Keratinocyte (primary cell): Measurements from ENCODE around the gene FAM162A. TPM values are rescaled to one million over a fixed set of nuclear protein-coding genes. Genes with fewer than 3 reads are reported as not detected.

ENCODE experiments used
- DNase-seq: peaks from one replicate; pipeline ENCODE4 v3.0.0-alpha.2; 2011; ENCODE audit warnings: low read depth, missing footprints, low spot score
- FAIRE-seq: peaks from 2 replicates; lab custom pipeline; 2011; peaks lifted over from hg19 to GRCh38; lab: Jason Lieb, UNC
- H2AFZ ChIP-seq: 2 replicates; pipeline ENCODE4 v1.6.0; 2012; ENCODE audit warnings: low read length, control low read depth, inconsistent platforms; ENCODE audit not compliant: control insufficient read depth
- H3K27ac ChIP-seq: 2 replicates; pipeline ENCODE4 v1.5.1; 2011; ENCODE audit warnings: low read length; ENCODE audit not compliant: control insufficient read depth, insufficient read depth
- H3K27me3 ChIP-seq: 3 replicates; pipeline ENCODE4 v1.6.0; 2011; ENCODE audit warnings: low read length; ENCODE audit not compliant: control insufficient read depth, insufficient read depth; ENCODE audit errors: extremely low read depth
- H3K36me3 ChIP-seq, 2 experiments: 2 replicates in 1 of 2; 3 replicates in 1 of 2; pipeline ENCODE4 v1.5.1; 2011; ENCODE audit warnings: low read length in 2 of 2, mild to moderate bottlenecking in 1 of 2; ENCODE audit not compliant: control insufficient read depth in 2 of 2, insufficient read depth in 2 of 2; ENCODE audit errors: extremely low read depth in 1 of 2
- H3K4me1 ChIP-seq: 3 replicates; pipeline ENCODE4 v1.5.1; 2011; ENCODE audit warnings: low read length; ENCODE audit not compliant: control insufficient read depth, insufficient read depth; ENCODE audit errors: extremely low read depth
- H3K4me2 ChIP-seq: 3 replicates; pipeline ENCODE4 v1.6.0; 2011; ENCODE audit warnings: low read depth, low read length; ENCODE audit not compliant: control insufficient read depth, insufficient read depth; ENCODE audit errors: extremely low read depth
- H3K4me3 ChIP-seq, 3 experiments: fragments of 200-600 bp in 1 of 3; sonication (generic) in 1 of 3; 2 replicates in 2 of 3; 3 replicates in 1 of 3; pipeline ENCODE4 v1.5.1; 2011 to 2016; ENCODE audit warnings: low read length in 3 of 3, mild to moderate bottlenecking in 3 of 3, control low read depth in 2 of 3, inconsistent platforms in 1 of 3, low read depth in 1 of 3, mixed read lengths in 1 of 3, mixed run types in 1 of 3, moderate library complexity in 1 of 3; ENCODE audit not compliant: control insufficient read depth in 2 of 3, insufficient read depth in 2 of 3; ENCODE audit errors: extremely low read depth in 1 of 3
- H3K79me2 ChIP-seq: 2 replicates; pipeline ENCODE4 v1.6.0; 2012; ENCODE audit warnings: low read length; ENCODE audit not compliant: control insufficient read depth, insufficient read depth
- H3K9ac ChIP-seq: 3 replicates; pipeline ENCODE4 v1.6.0; 2011; ENCODE audit warnings: low read length; ENCODE audit not compliant: control insufficient read depth, insufficient read depth; ENCODE audit errors: extremely low read depth
- H3K9me1 ChIP-seq: 3 replicates; pipeline ENCODE4 v1.6.0; 2011; ENCODE audit warnings: low read length; ENCODE audit not compliant: control insufficient read depth, insufficient read depth; ENCODE audit errors: extremely low read depth
- H3K9me3 ChIP-seq: 2 replicates; pipeline ENCODE4 v1.5.1; 2012; ENCODE audit warnings: low read depth, low read length; ENCODE audit not compliant: control insufficient read depth
- H4K20me1 ChIP-seq: 3 replicates; pipeline ENCODE4 v1.6.0; 2011; ENCODE audit warnings: low read length; ENCODE audit not compliant: control insufficient read depth, insufficient read depth; ENCODE audit errors: extremely low read depth
- EZH2 ChIP-seq: IDR thresholded peaks from one replicate; pipeline ENCODE4 v1.6.1; 2012; ENCODE audit warnings: inconsistent platforms, mild to moderate bottlenecking, low read length, moderate library complexity
- dilution Hi-C: fragments of 300-500 bp; cut with MboI; formaldehyde crosslinking; loops from one replicate; pipeline ENCODE4 v1.7.0; 2020; ENCODE audit warnings: low sequenced_read_pairs; ENCODE audit not compliant: extremely low pct_ligation_motif_present
- polyA plus RNA-seq, 5 experiments: library from polyadenylated mRNA; depleted of rRNA in 3 of 5; stranded (reverse) in 3 of 5; stranded (forward) in 1 of 5; unstranded in 1 of 5; fragments of >200 nt; gene quantifications; 1 replicate in 1 of 5; 2 replicates in 3 of 5; 3 replicates in 1 of 5; pipeline versions ENCODE4 v1.2.1 to v1.2.3, GENCODE V29; 2011 to 2012; ENCODE audit warnings: missing spikeins in 2 of 5, low read depth in 1 of 5, low replicate concordance in 1 of 5
- TF ChIP-seq, protein P1 (sequence below), 3 experiments: IDR thresholded peaks in 1 of 3; conservative IDR thresholded peaks in 1 of 3; optimal IDR thresholded peaks in 1 of 3; 2 replicates in 2 of 3; 3 replicates in 1 of 3; pipeline versions ENCODE3 to v1.5.1; 2011; ENCODE audit warnings: low read length in 3 of 3, mild to moderate bottlenecking in 3 of 3, moderate library complexity in 2 of 3, control low read depth in 1 of 3, inconsistent platforms in 1 of 3; ENCODE audit not compliant: insufficient read depth in 2 of 3; ENCODE audit errors: extremely low read depth in 1 of 3

The FAM162A gene
- polyA plus RNA-seq, 1 donor (not counting 4 experiments of a cell fraction or from before 2014, with no cell fraction given) = 124 TPM

DNA sequence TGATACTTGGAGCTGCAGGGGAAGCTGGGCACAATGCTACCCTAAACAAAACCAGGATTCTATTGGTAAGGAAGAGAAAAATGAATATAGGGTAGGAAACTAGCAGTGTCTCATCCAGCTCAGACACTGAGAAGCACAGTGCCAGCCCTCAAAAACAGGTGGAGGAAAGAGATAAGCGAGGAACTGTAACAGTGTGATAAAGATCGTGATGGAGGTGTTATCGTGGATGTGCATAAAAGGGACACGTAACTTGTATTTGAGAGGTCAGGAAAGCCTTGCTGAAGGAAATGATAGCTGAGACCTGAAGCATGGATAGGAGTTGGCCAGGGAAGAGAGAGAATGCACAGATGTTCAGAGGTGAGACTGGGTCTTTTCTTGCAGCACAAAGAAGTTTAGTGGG, 28.4 kb upstream of the FAM162A start:
- Histone ChIP-seq H3K4me2 (no peak overlapping the region), H3K27ac (no peak overlapping the region), H3K79me2 (no peaks in the 10 kb centered on the region), H3K9ac (no peak overlapping the region), H3K36me3 (peaks cover 4 to 8% of the 10 kb centered on the region in 2 experiments), H3K9me3 (no peaks in the 10 kb centered on the region), H3K4me1 (peaks cover 14% of the 10 kb centered on the region), H4K20me1 (no peaks in the 10 kb centered on the region), H3K9me1 (no peaks in the 10 kb centered on the region), H2AFZ (no peak overlapping the region), H3K4me3 (no peak overlapping the region), H3K27me3 (no peaks in the 10 kb centered on the region)
- TF ChIP-seq, protein P1, sequence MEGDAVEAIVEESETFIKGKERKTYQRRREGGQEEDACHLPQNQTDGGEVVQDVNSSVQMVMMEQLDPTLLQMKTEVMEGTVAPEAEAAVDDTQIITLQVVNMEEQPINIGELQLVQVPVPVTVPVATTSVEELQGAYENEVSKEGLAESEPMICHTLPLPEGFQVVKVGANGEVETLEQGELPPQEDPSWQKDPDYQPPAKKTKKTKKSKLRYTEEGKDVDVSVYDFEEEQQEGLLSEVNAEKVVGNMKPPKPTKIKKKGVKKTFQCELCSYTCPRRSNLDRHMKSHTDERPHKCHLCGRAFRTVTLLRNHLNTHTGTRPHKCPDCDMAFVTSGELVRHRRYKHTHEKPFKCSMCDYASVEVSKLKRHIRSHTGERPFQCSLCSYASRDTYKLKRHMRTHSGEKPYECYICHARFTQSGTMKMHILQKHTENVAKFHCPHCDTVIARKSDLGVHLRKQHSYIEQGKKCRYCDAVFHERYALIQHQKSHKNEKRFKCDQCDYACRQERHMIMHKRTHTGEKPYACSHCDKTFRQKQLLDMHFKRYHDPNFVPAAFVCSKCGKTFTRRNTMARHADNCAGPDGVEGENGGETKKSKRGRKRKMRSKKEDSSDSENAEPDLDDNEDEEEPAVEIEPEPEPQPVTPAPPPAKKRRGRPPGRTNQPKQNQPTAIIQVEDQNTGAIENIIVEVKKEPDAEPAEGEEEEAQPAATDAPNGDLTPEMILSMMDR (optimal IDR thresholded peaks at IDR 0.05 in 1 of 3, IDR thresholded peaks at IDR 0.05 in 1 of 3, conservative IDR thresholded peaks at IDR 0.05 in 1 of 3; ENCODE audit: extremely low read depth in 1 of 3, insufficient read depth in 2 of 3, low read length in 3 of 3) = no peak
- TF ChIP-seq EZH2 = no peak
- FAIRE-seq = no peak
- dilution Hi-C loops = no loop called here
- DNase-seq = no peak

DNA sequence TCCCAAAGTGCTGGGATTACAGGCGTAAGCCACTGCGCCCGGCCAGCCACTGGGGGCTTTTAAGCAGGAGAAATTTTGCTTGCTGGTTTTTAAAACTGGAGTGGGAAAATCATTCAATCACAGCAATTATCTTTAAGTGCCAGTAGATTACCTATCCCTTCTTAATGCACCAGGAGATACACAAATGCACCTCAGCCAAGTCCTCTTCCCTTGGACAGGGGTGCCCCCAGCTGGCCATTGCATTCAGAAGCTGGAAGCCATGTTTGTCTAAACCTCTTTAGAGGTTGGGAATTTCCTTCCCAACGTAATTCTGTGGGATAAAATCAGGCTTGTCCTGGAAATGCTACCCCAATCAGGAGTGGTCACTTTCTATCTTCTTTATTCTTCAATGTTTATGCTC, 27.6 kb upstream of the FAM162A start:
- Histone ChIP-seq H3K9ac (no peak overlapping the region), H3K79me2 (no peaks in the 10 kb centered on the region), H2AFZ (no peak overlapping the region), H3K4me2 (no peak overlapping the region), H3K4me1 (peaks cover 9% of the 10 kb centered on the region), H3K27me3 (no peaks in the 10 kb centered on the region), H4K20me1 (no peaks in the 10 kb centered on the region), H3K9me1 (no peaks in the 10 kb centered on the region), H3K36me3 (peaks cover 4 to 11% of the 10 kb centered on the region in 2 experiments), H3K4me3 (no peak overlapping the region), H3K9me3 (no peaks in the 10 kb centered on the region), H3K27ac (no peak overlapping the region)
- FAIRE-seq (peak; percentile 75), DNase-seq (no peak)
- TF ChIP-seq EZH2 = no peak
- TF ChIP-seq, protein P1 (optimal IDR thresholded peaks at IDR 0.05 in 1 of 3, IDR thresholded peaks at IDR 0.05 in 1 of 3, conservative IDR thresholded peaks at IDR 0.05 in 1 of 3; ENCODE audit: extremely low read depth in 1 of 3, insufficient read depth in 2 of 3, low read length in 3 of 3) = peak; percentile 56 to 89 (median 68)
- dilution Hi-C loops = no loop called here
